Measurements from ENCODE around the gene ZBTB4.

Gene ZBTB4

DNA sequence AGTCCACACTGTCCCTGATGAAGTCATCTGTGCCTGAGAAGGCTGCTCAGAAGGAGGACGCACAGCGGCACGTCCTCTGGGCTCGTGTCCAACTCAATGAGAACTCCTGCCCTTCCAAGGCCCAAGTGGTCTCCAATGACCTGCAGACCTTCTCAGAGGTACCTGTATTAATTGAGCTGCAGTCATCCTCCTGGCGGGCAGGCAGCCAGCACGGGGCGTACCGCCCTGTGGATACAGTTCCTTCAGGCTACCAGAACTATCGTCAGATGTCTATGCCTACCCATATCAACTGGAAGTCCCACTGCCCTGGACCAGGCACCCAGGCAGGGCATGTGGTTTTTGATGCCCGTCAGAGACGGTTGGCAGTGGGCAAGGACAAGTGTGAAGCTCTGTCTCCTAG, 47.1 kb downstream of the ZBTB4 start:
- TF ChIP-seq, protein P1, sequence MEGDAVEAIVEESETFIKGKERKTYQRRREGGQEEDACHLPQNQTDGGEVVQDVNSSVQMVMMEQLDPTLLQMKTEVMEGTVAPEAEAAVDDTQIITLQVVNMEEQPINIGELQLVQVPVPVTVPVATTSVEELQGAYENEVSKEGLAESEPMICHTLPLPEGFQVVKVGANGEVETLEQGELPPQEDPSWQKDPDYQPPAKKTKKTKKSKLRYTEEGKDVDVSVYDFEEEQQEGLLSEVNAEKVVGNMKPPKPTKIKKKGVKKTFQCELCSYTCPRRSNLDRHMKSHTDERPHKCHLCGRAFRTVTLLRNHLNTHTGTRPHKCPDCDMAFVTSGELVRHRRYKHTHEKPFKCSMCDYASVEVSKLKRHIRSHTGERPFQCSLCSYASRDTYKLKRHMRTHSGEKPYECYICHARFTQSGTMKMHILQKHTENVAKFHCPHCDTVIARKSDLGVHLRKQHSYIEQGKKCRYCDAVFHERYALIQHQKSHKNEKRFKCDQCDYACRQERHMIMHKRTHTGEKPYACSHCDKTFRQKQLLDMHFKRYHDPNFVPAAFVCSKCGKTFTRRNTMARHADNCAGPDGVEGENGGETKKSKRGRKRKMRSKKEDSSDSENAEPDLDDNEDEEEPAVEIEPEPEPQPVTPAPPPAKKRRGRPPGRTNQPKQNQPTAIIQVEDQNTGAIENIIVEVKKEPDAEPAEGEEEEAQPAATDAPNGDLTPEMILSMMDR (conservative IDR thresholded peaks at IDR 0.05), result no peak
- H3K27ac ChIP-seq, result no peak overlapping the region

DNA sequence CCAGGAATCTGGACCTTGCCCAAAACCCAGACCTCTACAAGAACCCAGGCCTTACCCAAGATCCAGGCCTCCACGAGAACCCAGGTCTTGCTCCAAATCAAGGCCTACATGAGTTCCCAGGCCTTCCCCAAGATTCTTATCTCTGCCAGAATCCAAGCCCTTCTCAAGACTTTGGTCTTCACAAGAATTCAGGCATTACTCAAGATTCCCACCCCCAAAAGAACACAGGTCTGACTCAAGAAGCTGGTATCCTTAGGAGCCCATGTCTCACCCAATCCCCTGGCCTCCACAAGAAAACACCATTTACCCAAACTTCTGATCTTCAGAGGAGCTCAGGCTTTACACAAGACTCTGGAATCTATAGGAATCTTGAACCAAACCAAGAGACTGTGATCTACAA, 48.2 kb downstream of the ZBTB4 start:
- TF ChIP-seq, protein P1 (conservative IDR thresholded peaks at IDR 0.05), result no peak
- no peak for TF ChIP-seq ZFX (IDR thresholded peaks at IDR 0.05)
- H3K27ac ChIP-seq, result no peak overlapping the region

DNA sequence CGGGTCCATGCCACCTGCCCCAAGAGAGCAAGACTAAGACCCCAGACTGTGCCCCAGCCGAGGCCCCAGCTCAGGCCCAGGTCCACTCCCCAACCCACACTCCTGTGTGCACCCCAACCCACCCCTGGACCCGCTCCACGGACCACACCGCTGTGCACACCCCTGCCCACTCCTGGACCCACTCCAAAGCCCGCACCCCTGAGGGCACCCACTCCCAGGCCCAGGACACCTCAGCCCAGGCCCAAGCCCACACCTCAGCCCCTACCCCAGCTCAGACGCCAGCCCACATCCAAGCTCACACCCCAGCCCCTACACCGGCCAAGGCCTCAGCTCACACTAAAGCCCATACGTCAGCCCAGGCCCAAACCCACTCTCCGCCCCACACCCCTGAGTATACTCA, 49.7 kb downstream of the ZBTB4 start:
- no peak for TF ChIP-seq ZFX (IDR thresholded peaks at IDR 0.05)
- TF ChIP-seq, protein P1 (conservative IDR thresholded peaks at IDR 0.05), result no peak
- no peak overlapping the region for H3K27ac ChIP-seq

DNA sequence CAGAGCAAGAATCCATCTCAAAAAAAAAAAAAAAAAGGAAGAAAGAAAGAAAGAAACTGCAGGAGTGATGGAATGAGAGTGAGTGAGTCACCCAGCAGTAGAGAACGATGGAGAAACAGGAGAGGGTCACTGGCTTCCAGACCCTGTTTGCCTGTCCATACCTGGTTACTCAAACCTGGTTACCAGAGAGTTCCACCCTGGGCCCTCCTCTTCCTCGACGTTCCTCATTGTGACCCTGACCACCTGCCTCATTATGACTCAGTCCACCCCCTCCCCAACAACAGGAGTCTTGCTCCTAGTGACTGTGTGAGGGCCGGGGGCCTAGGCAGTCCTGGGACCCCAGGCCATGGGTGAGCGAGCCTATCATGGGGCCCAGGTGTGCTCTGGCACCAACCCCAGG, 50.9 kb downstream of the ZBTB4 start, which contains the start of gene SPEM3:
Gene SPEM3 (plus strand): TSS at position 301 of the 400 bp plus-strand sequence. CDS start 46 bp downstream, at position 347.
- no peak within 1 kb of the TSS for H3K27ac ChIP-seq
- no peak for TF ChIP-seq ZFX (IDR thresholded peaks at IDR 0.05)
- TF ChIP-seq, protein P1 (conservative IDR thresholded peaks at IDR 0.05), result no peak

DNA sequence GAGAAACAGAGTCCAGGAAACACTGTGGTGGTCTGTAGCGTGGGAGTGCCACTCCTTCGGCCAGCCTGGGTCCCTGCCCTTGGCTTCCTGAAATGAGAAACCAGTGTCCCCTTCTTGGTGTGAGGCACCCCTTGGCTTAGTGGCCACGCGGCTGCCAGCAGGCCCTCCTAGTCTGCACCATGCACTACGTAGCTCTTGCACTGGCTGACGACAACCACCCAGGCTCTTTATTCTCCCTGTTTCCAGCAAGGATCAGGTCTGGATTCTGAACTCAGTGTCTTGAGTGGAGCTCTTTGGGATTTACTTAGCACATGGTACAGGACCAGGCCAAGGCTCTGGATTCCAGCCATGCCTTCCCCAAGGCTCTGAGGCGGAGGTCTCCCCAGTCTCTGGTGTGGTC, 51.9 kb downstream of the ZBTB4 start:
- H3K27ac ChIP-seq, result no peak overlapping the region
- no peak for TF ChIP-seq ZFX (IDR thresholded peaks at IDR 0.05)
- TF ChIP-seq, protein P1 (conservative IDR thresholded peaks at IDR 0.05), result no peak

DNA sequence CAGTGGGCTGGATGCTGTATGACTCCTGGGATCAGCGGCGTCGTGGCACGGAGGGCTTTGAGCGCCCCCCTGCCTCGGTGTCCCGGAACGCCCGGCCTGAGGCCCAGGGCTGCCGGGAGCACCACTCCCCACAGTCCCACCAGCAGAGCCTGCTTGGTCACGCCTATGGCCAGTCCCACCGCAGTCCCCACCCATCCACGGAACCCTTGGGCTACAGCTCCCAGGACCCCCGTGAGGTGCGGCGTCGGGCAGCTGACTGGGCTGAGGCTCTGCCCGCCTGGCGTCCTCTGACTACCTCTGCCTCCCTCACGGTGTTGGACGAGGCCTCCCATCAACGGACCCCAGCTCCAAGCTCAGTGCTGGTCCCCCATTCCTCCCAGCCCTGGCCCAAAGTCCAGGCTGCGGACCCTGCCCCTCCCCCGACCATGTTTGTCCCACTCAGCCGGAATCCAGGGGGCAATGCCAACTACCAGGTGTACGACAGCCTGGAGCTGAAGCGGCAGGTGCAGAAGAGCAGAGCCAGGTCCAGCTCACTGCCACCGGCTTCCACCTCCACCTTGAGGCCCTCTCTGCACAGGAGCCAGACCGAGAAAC, 52.4 kb downstream of the ZBTB4 start:
- H3K27ac ChIP-seq, result no peak overlapping the region
- no peak for TF ChIP-seq ZFX (IDR thresholded peaks at IDR 0.05)
- TF ChIP-seq, protein P1 (conservative IDR thresholded peaks at IDR 0.05), result no peak

DNA sequence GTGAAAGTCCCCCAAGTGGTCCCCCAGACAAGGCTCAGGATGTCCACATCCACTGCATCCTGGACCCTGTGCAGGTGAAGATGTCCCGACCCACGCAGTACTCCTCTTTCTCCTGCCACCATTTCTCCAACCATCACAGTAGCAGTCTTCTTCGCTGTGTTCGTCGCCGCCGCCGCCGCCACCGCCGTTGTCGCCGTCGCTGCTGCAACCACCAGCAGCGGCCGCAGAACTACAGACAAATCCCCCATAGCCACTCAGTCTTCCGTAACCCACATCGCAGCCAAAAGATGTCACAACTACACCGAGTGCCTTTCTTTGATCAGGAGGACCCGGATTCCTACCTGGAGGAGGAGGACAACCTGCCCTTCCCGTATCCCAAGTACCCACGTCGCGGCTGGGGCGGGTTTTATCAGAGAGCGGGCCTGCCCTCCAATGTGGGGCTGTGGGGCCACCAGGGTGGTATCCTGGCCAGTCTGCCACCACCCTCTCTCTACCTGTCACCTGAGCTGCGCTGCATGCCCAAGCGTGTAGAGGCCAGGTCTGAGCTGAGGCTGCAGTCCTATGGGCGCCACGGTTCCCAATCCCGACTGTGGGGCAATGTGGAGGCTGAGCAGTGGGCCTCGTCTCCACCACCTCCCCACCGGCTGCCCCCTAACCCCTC, 53.1 kb downstream of the ZBTB4 start:
- TF ChIP-seq, protein P1 (conservative IDR thresholded peaks at IDR 0.05), result no peak
- TF ChIP-seq ZFX (IDR thresholded peaks at IDR 0.05), result no peak
- no peak overlapping the region for H3K27ac ChIP-seq
